Cardiac muscle cell (in vitro differentiated cells and primary cell): Measurements from ENCODE around the gene ERI3. TPM values are rescaled to one million over a fixed set of nuclear protein-coding genes. Genes with fewer than 3 reads are reported as not detected.

ENCODE experiments used
- DNase-seq, 2 donors: peaks; one replicate each; pipeline versions ENCODE4 v3.0.0 to v3.0.0-alpha.2; 2010 to 2017; ENCODE audit warnings: low read depth in 1 of 2, low spot score in 1 of 2
- H3K27ac ChIP-seq: fragments of 200-600 bp; sonication (generic); 2 replicates; pipeline ENCODE4 v1.5.1; 2016
- H3K27me3 ChIP-seq: fragments of 200-600 bp; sonication (generic); 2 replicates; pipeline ENCODE4 v1.6.0; 2016; ENCODE audit warnings: control low read depth
- H3K36me3 ChIP-seq: fragments of 200-600 bp; sonication (generic); 2 replicates; pipeline ENCODE4 v1.5.1; 2016; ENCODE audit warnings: control low read depth
- H3K4me1 ChIP-seq: fragments of 200-600 bp; sonication (generic); 2 replicates; pipeline ENCODE4 v1.8.1; 2017; ENCODE audit warnings: low read depth, mild to moderate bottlenecking, mixed run types
- H3K4me3 ChIP-seq: fragments of 200-600 bp; sonication (generic); 2 replicates; pipeline ENCODE4 v1.5.1; 2016; ENCODE audit warnings: mild to moderate bottlenecking
- H3K9me3 ChIP-seq: fragments of 200-600 bp; sonication (generic); 2 replicates; pipeline ENCODE4 v1.5.1; 2017; ENCODE audit warnings: low read depth, mild to moderate bottlenecking, control low read depth
- polyA plus RNA-seq: library from polyadenylated mRNA; unstranded; fragments of >200 nt; fragmentation: Nextera tagmentation; extraction: Ambion mirVana; gene quantifications from 2 replicates; pipeline ENCODE4 v1.2.1, GENCODE V29; 2016
- total RNA-seq: library from RNA; depleted of rRNA; stranded (reverse); fragments of >200 nt; gene quantifications from 2 replicates; pipeline ENCODE4 v1.2.3, GENCODE V29; 2016
- TF ChIP-seq, protein P1 (sequence below): IDR thresholded peaks from 2 replicates; pipeline ENCODE4 v1.5.1; 2012; ENCODE audit warnings: low read depth, mild to moderate bottlenecking, low read length

Gene ERI3
- total and polyA plus RNA-seq, 2 experiments from 2014 or later: 92.1 to 151 TPM

DNA sequence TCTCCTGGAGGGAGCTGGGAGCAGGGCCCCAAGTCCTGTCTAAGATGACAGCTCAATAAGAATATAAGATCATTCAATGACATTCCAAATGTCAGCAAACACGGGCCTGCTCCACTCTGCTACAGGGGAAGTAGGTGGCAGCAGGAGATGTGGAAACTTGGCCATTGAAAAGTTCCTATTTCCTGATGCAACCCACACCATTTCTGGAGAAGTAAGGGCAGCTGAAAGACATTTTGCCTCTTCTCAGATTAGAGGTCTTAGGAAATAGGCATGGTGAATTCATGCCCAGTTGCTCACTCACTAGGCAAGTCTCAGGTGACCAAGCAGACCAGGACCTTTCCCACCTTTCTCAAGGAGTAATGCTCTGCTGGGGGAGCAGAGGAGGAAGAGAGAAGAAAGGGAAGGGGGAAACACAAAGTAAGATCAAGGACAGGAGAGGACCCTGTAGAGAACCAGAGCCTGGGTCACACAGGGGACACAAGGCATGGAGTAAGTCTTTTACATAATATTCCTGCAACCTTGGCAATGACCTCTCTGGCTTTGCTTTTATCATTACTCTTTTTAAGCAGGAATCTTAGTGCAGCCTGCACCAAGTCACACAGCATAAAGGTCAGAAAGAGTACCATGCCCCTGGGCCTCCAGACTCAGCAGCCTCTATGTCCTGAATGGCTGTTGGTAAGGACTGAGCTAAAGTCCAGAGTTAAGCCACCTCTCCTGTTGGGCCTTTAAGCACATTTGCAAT lies 72.9 kb downstream of the ERI3 start:
- TF ChIP-seq, protein P1, sequence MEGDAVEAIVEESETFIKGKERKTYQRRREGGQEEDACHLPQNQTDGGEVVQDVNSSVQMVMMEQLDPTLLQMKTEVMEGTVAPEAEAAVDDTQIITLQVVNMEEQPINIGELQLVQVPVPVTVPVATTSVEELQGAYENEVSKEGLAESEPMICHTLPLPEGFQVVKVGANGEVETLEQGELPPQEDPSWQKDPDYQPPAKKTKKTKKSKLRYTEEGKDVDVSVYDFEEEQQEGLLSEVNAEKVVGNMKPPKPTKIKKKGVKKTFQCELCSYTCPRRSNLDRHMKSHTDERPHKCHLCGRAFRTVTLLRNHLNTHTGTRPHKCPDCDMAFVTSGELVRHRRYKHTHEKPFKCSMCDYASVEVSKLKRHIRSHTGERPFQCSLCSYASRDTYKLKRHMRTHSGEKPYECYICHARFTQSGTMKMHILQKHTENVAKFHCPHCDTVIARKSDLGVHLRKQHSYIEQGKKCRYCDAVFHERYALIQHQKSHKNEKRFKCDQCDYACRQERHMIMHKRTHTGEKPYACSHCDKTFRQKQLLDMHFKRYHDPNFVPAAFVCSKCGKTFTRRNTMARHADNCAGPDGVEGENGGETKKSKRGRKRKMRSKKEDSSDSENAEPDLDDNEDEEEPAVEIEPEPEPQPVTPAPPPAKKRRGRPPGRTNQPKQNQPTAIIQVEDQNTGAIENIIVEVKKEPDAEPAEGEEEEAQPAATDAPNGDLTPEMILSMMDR: no peak
- H3K27ac ChIP-seq: no peak overlapping the region
- peaks cover 9% of the 10 kb centered on the region for H3K36me3 ChIP-seq
- DNase-seq: no peak
- H3K27me3 ChIP-seq: no peaks in the 10 kb centered on the region
- H3K4me1 ChIP-seq: peaks cover 6% of the 10 kb centered on the region
- no peaks in the 10 kb centered on the region for H3K9me3 ChIP-seq
- H3K4me3 ChIP-seq: no peak overlapping the region

DNA sequence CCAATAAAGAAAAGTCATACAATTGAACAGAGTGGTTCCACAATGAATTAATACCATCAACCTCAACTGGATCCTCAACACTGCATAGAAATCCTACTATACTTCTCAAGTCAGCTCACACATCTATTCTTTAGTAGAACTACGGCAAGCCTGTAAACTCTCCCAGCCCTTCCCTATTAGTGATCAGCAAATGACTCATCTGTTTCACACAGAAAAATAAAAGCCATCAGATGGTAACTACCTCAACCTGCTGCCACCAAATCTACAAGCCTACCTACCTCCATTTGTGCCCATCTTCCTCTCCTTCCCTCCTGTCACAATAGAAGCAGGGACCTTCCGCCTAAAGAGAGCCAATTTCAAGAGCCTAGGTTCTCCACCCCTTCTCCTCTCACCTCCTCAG lies 78.2 kb downstream of the ERI3 start:
- H3K27me3 ChIP-seq: no peaks in the 10 kb centered on the region
- DNase-seq: no peak
- no peaks in the 10 kb centered on the region for H3K9me3 ChIP-seq
- no peaks in the 10 kb centered on the region for H3K36me3 ChIP-seq
- peaks cover 12% of the 10 kb centered on the region for H3K4me1 ChIP-seq
- H3K4me3 ChIP-seq: no peak overlapping the region
- TF ChIP-seq, protein P1: no peak
- no peak overlapping the region for H3K27ac ChIP-seq

DNA sequence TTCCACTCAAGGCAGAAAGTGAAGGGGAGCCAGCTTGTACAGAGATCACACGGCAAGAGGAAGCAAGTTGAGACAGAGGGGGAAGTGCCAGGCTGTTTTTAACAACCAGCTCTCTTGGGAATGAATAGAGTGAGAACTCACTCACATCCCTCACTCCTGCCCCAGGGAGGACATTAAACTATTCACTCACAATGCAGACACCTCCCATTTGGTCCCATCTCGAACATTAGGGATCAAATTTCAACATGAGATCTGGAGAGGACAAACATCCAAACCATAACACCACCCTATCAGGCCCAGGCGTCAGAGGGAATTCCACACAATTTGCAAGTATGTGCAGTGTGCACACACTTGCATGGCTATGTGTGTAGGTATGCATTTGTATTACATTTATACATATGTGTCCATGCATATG lies 79.1 kb downstream of the ERI3 start:
- TF ChIP-seq, protein P1: no peak
- Histone ChIP-seq H3K9me3 (no peaks in the 10 kb centered on the region), H3K27me3 (no peaks in the 10 kb centered on the region), H3K4me3 (no peak overlapping the region), H3K4me1 (peaks cover 12% of the 10 kb centered on the region), H3K27ac (peak overlapping the region; percentile 29), H3K36me3 (no peaks in the 10 kb centered on the region)
- peak in 1 of 2 donors; percentile 29 for DNase-seq

DNA sequence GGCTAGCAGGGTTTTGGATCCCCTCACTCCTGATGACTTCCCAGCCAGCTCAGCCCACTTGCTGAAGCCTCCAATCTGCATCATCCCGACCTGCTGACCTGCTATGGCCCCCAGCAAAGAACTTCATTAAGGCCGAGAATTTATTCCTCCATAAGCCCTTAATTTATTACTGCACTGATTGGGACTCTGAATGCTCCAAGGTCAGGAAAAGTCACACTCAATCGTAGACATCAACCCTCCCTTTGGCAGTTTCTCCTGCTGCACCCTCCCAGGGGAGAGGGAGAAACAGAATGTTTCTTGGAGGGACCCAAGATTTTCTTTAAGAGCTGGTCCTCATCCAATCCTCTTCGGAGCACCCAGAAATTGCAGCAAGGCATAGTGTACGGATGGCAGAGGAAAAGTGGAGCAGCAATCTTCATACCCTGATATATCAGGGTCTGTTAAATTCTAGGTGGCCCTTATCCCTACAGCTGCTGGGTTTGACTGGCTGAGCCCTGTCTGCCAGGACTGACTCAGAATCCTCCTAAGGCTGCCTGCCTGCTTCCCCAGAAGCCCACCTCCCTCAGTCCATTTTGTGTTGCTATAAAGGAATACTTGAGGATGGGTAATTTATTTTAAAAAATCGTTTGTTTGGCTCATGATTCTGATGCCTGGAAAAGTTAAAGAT lies 79.6 kb downstream of the ERI3 start:
- Histone ChIP-seq H3K36me3 (no peaks in the 10 kb centered on the region), H3K4me3 (no peak overlapping the region), H3K27me3 (no peaks in the 10 kb centered on the region), H3K4me1 (peaks cover 12% of the 10 kb centered on the region), H3K9me3 (no peaks in the 10 kb centered on the region), H3K27ac (peak overlapping the region; percentile 29)
- TF ChIP-seq, protein P1: no peak
- DNase-seq: no peak

DNA sequence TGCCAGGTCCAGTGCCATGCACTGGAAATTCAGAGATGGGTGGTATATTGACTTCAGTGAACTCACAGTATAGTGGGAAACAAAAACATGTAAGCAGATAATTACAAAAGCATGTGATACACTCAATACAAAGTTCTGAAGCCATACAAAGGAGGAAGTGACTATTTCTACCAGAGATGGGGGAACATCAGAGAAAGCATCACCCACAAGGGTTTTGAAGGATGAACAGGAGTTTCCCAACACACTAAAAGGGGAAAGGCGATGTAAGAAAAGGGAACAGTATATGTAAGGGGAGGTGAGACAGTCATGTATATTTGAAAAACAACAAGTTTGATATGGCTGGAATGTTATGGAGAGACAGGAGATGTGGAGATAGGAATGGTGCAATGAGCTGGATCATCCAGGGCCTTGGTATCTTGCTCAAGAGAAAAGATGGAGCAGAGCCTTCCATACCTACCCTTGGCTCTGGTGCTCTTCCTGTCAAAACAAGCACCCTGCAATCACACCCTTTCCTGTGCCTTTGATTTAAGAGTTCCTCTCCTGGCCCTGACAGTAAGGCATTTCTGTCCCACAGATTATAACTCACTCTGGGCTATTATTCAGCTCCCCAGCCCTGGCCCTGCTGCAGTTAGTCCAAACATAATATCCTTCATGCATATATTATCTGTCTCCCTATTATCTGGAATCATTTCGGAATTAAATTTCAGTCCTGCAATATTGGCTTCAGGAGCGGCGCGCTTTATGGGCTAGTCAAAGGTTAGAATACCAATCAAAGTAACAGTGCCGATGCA lies 81.3 kb downstream of the ERI3 start:
- Histone ChIP-seq H3K4me3 (no peak overlapping the region), H3K9me3 (no peaks in the 10 kb centered on the region), H3K27me3 (no peaks in the 10 kb centered on the region), H3K27ac (no peak overlapping the region), H3K4me1 (peaks cover 12% of the 10 kb centered on the region), H3K36me3 (no peaks in the 10 kb centered on the region)
- TF ChIP-seq, protein P1: no peak
- DNase-seq: no peak
